HG03565 (cell line): ENCODE results near the gene DAP.
A peak's percentile ranks its signal among the peaks of the same experiment; 100 is the strongest.

Experiments used
- ATAC-seq: cut with Tn5 transposase; IDR thresholded peaks from one replicate; pipeline ENCODE4 v1.9.1; 2021; ENCODE audit warnings: mild to moderate bottlenecking, moderate library complexity; ENCODE audit not compliant: unreplicated experiment

Gene DAP

DNA sequence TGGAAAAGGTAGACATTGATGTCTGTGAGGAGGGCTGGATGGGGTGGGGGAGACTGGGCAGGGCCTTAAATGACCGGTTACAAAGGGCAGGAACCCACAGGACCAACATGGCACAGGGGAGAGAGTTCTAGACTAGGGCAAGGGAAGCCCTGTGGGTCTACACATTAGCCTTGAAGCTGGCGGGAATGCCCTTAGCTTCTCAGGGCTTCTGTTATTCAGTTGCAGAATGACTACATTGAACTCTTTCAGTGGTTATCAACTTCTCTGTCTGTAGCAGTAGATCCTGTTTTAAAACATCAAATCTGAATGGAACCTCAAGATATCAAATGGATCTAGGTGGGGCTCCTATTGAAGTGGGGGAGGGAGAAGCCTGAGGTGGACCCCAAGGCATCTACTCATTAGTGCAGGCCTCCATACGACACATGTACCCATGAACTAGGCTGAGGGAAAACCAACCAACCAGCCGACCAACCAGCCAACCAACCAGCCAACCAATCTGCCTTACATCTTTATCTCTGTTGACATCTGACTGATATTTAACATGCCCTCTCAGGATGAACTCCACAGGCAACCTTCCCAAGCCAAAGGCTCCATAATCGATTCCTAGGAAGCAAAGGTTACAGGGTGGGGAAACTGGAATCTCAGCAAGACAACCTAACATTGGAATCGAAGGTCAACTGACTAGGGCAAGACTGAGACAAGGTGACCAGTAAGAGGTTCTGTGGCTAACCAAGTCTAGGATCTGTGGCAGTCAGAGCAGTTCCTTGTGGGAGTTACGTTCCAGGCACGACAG lies 48.3 kb downstream of the DAP start:
- peak; percentile 97 for ATAC-seq

- ATAC-seq = no peak
These were observed 49.5 kb downstream of the DAP start for GRCh38 chr5:10711562-10711961.

- no peak for ATAC-seq
These were observed 50.4 kb downstream of the DAP start for GRCh38 chr5:10710513-10711128.

DNA sequence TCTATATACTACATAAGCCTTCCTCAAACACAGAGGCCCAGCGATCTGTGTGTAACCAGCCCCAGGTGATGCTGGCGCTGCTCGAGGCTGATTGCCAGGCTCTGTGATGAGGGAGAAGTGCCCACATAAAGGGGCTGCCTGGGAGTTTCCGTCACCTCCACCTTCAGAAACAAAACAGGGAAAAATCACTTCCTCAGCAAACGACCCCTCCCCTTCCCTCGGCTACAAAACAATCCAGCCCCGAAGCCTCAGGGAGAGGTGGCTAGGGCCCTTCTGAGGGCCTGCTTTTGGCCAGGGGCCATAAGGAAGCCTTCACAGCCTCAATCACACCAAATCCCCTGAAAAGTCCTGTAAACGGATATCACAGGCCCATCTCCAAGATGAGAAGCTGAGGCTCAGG lies 51.1 kb downstream of the DAP start:
- no peak for ATAC-seq

DNA sequence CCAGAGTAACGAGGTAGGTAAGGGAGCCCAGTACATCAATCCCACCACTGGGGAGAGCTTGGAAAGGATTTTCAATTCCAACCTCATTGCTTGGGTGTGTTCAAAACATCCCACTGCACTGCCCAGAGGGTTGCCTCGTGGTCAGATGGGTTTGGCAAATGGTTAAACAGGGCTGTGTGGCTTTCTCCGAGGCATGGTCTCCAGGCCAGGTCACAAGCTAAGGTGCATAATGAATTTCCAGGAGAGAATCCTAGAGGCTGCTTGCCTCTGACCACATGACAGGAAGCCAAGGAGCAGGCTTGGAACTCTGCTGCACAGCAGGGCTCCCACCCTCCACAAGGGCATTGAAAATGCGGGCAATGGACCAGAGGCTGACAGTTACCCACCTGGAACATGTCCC lies 51.6 kb downstream of the DAP start:
- no peak for ATAC-seq

DNA sequence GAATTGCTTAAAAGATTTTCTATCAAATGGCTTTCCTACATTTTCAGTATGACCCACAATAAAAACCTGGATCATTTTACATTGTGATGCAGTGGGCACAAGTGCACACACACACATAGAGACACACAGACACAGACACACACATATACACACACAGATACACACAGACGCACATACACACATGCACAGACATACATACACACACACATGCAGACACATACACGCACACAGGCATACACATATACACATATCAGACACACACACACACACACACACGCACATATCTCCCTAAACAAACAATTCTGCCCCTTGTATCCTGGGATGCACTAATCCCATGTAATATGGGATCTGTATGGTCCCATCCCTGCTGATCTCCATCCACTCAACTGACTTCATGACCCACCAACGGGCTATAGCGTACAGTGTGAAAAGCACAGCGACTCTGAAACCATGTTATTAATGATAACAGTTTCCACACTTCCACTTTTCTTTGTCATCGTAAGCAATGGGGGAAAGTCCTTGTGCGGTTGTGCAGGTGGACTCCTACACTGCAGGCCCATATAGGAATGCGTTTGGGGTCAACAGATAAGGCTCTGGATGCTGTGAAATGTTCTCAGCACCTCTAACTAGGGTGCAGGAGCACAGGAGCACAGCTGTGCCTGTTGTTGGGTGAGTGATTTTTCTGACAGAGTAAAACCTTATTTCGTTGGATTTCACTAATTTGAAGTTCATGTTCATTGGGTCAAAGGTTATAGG lies 52.7 kb downstream of the DAP start:
- ATAC-seq = no peak

GRCh38 chr5:10707198-10708142 lies 53.6 kb downstream of the DAP start:
- no peak for ATAC-seq

DNA sequence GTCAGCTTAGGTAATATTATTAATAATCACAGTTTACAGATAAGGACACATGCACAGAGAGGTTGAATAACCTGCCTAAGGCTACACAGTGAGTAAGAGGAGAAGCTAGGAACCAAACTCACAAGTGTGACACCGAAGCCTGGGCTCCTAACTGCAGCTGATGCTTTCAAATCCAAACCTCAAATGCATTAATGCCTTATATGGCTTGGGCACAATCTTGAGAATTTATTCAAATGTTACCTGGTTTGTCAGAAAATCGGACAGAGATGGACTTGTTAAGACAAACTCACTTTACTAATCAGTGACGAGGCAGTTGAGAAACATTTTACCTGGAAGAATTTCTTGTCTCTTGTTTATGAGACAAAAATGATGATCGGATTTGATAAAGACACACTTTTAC lies 54.7 kb downstream of the DAP start:
- no peak for ATAC-seq

GRCh38 chr5:10705747-10706146 lies 55.3 kb downstream of the DAP start:
- no peak for ATAC-seq

- peak; percentile 28 for ATAC-seq
These were observed 55.9 kb downstream of the DAP start for GRCh38 chr5:10704949-10705621.

DNA sequence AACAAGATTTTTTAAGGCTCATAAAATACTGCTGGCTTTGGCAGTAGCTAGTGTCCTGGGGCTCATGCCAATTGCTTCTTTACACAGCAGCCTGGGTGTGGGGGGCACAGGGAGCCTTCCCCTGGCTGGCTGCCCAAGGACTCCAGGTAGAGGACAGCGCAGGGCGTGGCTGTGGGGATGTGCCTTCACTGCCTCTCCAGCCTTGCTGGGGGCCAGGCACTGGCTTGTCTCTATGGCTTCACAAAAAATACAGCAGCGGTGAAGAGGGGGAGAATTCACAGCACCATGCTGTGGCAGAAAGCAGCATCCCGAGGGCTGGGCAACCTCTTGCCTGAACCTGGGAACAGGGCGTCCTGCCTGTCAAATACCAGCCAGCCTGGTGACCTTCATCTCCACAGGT lies 57.4 kb downstream of the DAP start:
- no peak for ATAC-seq

GRCh38 chr5:10702911-10703491 lies 58.0 kb downstream of the DAP start:
- no peak for ATAC-seq

GRCh38 chr5:10702040-10702629 lies 58.9 kb downstream of the DAP start:
- no peak for ATAC-seq

DNA sequence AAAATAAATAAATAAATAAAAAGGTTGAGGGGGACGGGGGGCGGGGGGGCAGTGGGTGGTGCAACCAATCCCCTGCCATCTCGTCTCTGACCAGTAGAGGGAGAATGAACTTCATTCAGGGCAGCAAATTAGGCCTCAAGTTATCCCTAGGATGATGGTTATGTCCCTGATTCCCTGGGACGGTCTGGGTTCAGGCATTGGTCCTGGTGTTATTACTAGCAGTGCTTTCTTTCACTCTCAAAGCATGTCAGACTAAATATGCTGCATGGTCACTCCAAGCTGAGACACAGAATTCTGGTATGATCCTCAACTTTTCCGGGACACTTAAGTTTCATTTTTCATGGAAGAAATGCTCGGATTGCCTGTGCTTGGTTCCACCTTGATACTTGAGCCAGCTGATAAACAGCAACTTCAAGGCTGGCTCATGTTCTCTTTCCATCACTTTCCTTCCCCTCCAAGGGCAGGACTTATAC lies 59.4 kb downstream of the DAP start:
- ATAC-seq = no peak

DNA sequence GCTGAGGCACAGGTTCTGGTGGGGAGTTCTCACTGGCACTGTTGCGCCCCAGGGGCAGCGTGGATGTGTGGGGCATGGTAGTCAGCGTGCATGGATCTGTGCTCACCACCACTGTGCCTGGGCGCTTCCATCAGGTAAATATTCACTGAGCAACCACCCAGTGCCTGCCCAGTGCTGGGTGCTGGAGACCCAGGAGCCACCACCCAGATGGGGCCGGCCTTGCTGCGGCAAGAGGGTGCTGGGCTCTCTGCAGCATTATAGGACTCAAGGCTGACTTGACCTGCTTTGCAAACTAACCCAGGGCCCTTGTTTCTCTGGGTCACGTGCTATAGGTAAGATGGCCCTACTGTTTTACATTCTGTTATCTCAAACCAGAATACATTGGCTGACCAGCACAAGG lies 60.5 kb downstream of the DAP start:
- no peak for ATAC-seq

GRCh38 chr5:10699987-10700386 lies 61.0 kb downstream of the DAP start:
- peak; percentile 53 for ATAC-seq

- ATAC-seq = peak; percentile 34
These were observed 61.7 kb downstream of the DAP start for GRCh38 chr5:10699281-10699874.

DNA sequence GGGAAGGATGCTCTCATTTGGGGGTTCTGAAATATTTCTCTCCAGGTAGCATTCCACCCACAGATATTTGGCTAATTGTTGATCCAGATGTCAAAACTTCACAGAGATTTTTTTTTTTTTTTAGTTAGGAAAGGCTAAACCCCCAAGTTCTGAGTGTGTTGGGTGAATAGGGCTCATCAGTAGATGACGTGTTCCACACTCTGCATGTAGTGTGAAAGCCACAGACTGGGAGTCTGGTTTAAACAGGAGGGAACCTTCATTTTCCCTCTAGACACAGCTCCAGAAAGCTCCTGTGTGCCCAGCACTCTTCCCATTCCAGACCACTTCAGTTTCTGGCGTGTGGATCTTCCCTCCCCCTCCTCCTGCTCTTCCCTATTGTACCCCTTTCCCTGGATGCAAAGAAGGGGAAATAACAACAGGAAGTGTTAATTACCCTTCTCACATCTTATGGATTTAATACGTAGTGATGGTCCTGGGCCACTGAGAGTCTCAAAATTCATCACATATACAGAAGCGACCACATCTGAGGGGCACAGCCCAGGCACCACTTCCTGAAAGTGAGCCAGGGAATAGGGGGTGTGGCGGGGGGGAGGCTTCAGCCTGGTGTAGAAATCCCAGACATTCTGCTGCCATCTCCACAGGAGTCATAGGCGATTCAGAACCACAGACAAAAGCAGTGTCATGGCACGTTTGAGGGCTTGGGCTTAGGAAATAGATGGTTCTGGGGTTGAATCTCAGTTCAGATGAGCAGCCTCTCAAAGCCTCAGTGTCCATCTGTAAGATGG lies 65.1 kb downstream of the DAP start:
- ATAC-seq = no peak
